Breast epithelium (tissue), 3 donors: ENCODE measurements around the gene CPXM2.

ENCODE experiments used
- CTCF ChIP-seq, 3 donors: fragments of 450-650 bp; IDR thresholded peaks; one replicate each; pipeline ENCODE4 v1.5.1; 2016 to 2017; ENCODE audit warnings: antibody characterized with exemption in 3 of 3, mild to moderate bottlenecking in 3 of 3, moderate library complexity in 3 of 3
- POLR2A ChIP-seq: fragments of 450-650 bp; IDR thresholded peaks from one replicate; pipeline ENCODE4 v1.6.1; 2016; ENCODE audit warnings: antibody characterized with exemption, mild to moderate bottlenecking, moderate library complexity
- POLR2AphosphoS5 ChIP-seq, 3 donors: sonication (generic); formaldehyde crosslinking; IDR thresholded peaks; one replicate each; pipeline ENCODE4 v1.6.1; 2017; ENCODE audit warnings: antibody characterized with exemption in 3 of 3

GRCh38 chr10:123833170-123833850 lies 58.3 kb downstream of the CPXM2 start:
- TF ChIP-seq CTCF (IDR thresholded peaks at IDR 0.05) (no peak), POLR2A (no peak), POLR2AphosphoS5 (IDR thresholded peaks at IDR 0.05) (no peak)
